Osteoblast (primary cell): ENCODE data around the gene SGCD. TPM values are rescaled to one million over a fixed set of nuclear protein-coding genes. Genes with fewer than 3 reads are reported as not detected.

Experiments
- DNase-seq: peaks from one replicate; pipeline ENCODE4 v3.0.0; 2011; ENCODE audit warnings: low spot score, mixed read lengths; ENCODE audit not compliant: insufficient read length; ENCODE audit errors: missing footprints
- H2AFZ ChIP-seq: 2 replicates; pipeline ENCODE4 v1.6.0; 2011; ENCODE audit warnings: mild to moderate bottlenecking, low read length
- H3K27ac ChIP-seq: 2 replicates; pipeline ENCODE4 v1.5.1; 2011; ENCODE audit warnings: mild to moderate bottlenecking, low read depth, low read length, moderate library complexity
- H3K27me3 ChIP-seq: 2 replicates; pipeline ENCODE4 v1.6.0; 2012; ENCODE audit warnings: mild to moderate bottlenecking, control low read depth, inconsistent platforms, low read length, moderate library complexity; ENCODE audit not compliant: insufficient read depth
- H3K36me3 ChIP-seq: 2 replicates; pipeline ENCODE4 v1.5.1; 2011; ENCODE audit warnings: mild to moderate bottlenecking, low read length, control low read depth, moderate library complexity; ENCODE audit not compliant: insufficient read depth
- H3K4me1 ChIP-seq: 2 replicates; pipeline ENCODE4 v1.5.1; 2011; ENCODE audit warnings: mild to moderate bottlenecking, low read length, control low read depth, moderate library complexity; ENCODE audit not compliant: insufficient read depth
- H3K4me2 ChIP-seq: 2 replicates; pipeline ENCODE4 v1.6.0; 2011; ENCODE audit warnings: mild to moderate bottlenecking, low read length; ENCODE audit not compliant: insufficient read depth
- H3K4me3 ChIP-seq: fragments of 200-600 bp; sonication (generic); 3 replicates; pipeline ENCODE4 v1.5.1; 2012; ENCODE audit warnings: mild to moderate bottlenecking, low read length, inconsistent platforms; ENCODE audit not compliant: insufficient read depth
- H3K79me2 ChIP-seq: 2 replicates; pipeline ENCODE4 v1.6.0; 2012; ENCODE audit warnings: mild to moderate bottlenecking, low read length, control low read depth, inconsistent platforms; ENCODE audit not compliant: insufficient read depth
- H3K9me3 ChIP-seq: 2 replicates; pipeline ENCODE4 v1.5.1; 2011; ENCODE audit warnings: low read depth, low read length, control low read depth
- H4K20me1 ChIP-seq: 2 replicates; pipeline ENCODE4 v1.6.0; 2012; ENCODE audit warnings: mild to moderate bottlenecking, low read length, control low read depth; ENCODE audit not compliant: insufficient read depth
- CTCF ChIP-seq: IDR thresholded peaks from 2 replicates; pipeline ENCODE4 v1.5.1; 2011; ENCODE audit warnings: mild to moderate bottlenecking, low read depth, low read length, moderate library complexity; ENCODE audit errors: extremely low read depth
- total RNA-seq: library from RNA; depleted of rRNA; stranded (reverse); fragments of >200 nt; gene quantifications from 2 replicates; pipeline ENCODE4 v1.2.3, GENCODE V29; 2012

Gene SGCD
- total RNA-seq, 1 donor: 27.1 TPM

DNA sequence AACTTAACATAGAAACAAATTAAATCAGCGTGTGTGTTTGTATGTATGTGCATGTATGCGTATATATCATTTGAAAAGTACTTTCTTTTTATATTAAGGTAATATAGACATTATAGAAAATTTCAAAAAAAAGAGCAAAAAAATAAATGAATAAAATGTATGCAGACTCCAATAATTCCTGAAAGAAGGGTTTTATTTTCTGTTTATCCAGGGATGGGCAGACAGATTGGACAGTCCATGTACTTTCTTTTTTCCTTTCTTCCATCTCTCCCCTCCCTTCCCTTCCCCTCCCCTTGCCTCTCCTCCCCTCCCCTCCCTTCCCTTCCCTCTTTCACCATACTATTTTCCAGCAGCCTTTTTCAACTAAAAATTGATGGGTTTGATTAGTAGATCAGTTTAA is 123.8 kb downstream of the SGCD start:
- H3K4me2 ChIP-seq: no peak overlapping the region
- H2AFZ ChIP-seq: no peak overlapping the region
- H3K4me1 ChIP-seq: no peaks in the 10 kb centered on the region
- H3K79me2 ChIP-seq: no peaks in the 10 kb centered on the region
- no peaks in the 10 kb centered on the region for H3K9me3 ChIP-seq
- H3K27ac ChIP-seq: no peak overlapping the region
- no peak overlapping the region for H3K4me3 ChIP-seq
- DNase-seq: no peak
- no peaks in the 10 kb centered on the region for H3K36me3 ChIP-seq
- TF ChIP-seq CTCF: no peak
- no peaks in the 10 kb centered on the region for H4K20me1 ChIP-seq
- no peaks in the 10 kb centered on the region for H3K27me3 ChIP-seq

DNA sequence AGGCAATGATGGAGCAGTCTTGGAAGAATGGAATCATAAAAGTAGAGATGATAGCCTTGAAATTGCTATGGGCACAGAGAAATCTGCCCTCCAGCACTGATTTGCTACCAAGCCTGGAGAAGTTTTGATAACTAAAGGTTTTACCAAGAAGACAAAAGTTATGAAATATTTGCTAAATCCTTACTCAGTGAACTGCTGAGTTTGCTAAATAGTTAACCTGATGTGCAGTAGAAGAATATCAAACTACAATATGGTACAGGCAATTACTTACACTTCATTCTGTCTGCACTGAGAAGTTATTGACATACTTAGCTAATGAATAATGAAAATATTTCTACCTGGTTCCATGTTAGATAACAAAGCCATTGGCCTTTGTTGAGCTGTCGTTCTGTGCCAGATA is 124.5 kb downstream of the SGCD start:
- DNase-seq: no peak
- no peaks in the 10 kb centered on the region for H3K4me1 ChIP-seq
- H2AFZ ChIP-seq: no peak overlapping the region
- H4K20me1 ChIP-seq: no peaks in the 10 kb centered on the region
- no peak for TF ChIP-seq CTCF
- H3K9me3 ChIP-seq: no peaks in the 10 kb centered on the region
- no peak overlapping the region for H3K4me3 ChIP-seq
- no peaks in the 10 kb centered on the region for H3K79me2 ChIP-seq
- H3K27me3 ChIP-seq: no peaks in the 10 kb centered on the region
- no peak overlapping the region for H3K27ac ChIP-seq
- no peaks in the 10 kb centered on the region for H3K36me3 ChIP-seq
- no peak overlapping the region for H3K4me2 ChIP-seq

- Histone ChIP-seq H3K4me3 (no peak overlapping the region), H3K4me2 (no peak overlapping the region), H3K27ac (no peak overlapping the region), H2AFZ (no peak overlapping the region), H3K36me3 (no peaks in the 10 kb centered on the region), H3K4me1 (no peaks in the 10 kb centered on the region), H3K9me3 (no peaks in the 10 kb centered on the region), H3K79me2 (no peaks in the 10 kb centered on the region), H3K27me3 (no peaks in the 10 kb centered on the region), H4K20me1 (no peaks in the 10 kb centered on the region)
- no peak for TF ChIP-seq CTCF
- no peak for DNase-seq
These were observed 129.9 kb downstream of the SGCD start for GRCh38 chr5:156456857-156457256.

GRCh38 chr5:156459812-156460385 is 132.9 kb downstream of the SGCD start:
- Histone ChIP-seq H4K20me1 (no peaks in the 10 kb centered on the region), H3K4me2 (no peak overlapping the region), H3K9me3 (no peaks in the 10 kb centered on the region), H3K4me1 (no peaks in the 10 kb centered on the region), H2AFZ (no peak overlapping the region), H3K27me3 (no peaks in the 10 kb centered on the region), H3K36me3 (no peaks in the 10 kb centered on the region), H3K79me2 (no peaks in the 10 kb centered on the region), H3K4me3 (no peak overlapping the region), H3K27ac (no peak overlapping the region)
- no peak for DNase-seq
- no peak for TF ChIP-seq CTCF
